ENCODE measurements around the gene CLDN34. TPM values are rescaled to one million over a fixed set of nuclear protein-coding genes. Genes with fewer than 3 reads are reported as not detected.

Gene CLDN34
- total RNA-seq, 1 donor from 2014 or later: not detected

DNA sequence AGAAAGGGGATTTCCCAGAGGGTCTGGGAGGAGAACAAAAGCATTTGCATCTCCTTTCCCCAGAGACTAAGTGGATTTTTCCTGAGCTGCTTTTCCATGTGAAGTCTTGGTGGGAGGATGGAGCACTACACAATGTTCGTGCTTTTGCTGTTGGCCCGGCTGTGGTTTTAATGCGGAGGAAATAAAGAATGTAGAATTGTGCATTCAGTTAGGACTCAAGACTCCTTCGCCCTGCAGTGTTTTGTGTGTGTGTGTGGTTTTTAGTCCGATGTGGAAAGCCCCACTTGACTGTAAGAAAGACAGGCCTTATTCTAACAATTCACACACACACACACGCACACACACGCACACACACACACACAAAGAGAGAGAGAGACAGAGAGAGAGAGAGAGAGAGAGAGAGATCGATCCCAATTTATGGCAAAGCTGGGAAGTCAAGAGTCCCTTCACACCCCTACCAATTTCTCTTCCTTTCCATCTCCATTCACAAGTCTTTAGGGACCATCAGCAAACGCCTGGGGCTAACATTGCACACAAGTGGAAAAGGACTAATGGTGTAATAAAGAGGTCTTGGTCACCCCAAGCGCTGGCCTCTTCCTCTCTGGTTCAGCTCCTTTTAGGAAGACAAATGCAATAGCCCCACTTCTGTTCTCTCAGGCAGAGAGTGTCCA lies 44.2 kb downstream of the CLDN34 start:
- TF ChIP-seq, protein P1, sequence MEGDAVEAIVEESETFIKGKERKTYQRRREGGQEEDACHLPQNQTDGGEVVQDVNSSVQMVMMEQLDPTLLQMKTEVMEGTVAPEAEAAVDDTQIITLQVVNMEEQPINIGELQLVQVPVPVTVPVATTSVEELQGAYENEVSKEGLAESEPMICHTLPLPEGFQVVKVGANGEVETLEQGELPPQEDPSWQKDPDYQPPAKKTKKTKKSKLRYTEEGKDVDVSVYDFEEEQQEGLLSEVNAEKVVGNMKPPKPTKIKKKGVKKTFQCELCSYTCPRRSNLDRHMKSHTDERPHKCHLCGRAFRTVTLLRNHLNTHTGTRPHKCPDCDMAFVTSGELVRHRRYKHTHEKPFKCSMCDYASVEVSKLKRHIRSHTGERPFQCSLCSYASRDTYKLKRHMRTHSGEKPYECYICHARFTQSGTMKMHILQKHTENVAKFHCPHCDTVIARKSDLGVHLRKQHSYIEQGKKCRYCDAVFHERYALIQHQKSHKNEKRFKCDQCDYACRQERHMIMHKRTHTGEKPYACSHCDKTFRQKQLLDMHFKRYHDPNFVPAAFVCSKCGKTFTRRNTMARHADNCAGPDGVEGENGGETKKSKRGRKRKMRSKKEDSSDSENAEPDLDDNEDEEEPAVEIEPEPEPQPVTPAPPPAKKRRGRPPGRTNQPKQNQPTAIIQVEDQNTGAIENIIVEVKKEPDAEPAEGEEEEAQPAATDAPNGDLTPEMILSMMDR (IDR thresholded peaks at IDR 0.05): no peak
- no peak for DNase-seq (ENCODE audit: low spot score in 2 of 2)
- no peaks in the 10 kb centered on the region for H3K36me3 ChIP-seq
- no peak overlapping the region for H3K27ac ChIP-seq
- no peaks in the 10 kb centered on the region for H3K9me3 ChIP-seq
- H3K27me3 ChIP-seq: no peaks in the 10 kb centered on the region
- intact Hi-C loops (cut with DNase I): no loop called here
- no peak overlapping the region for H3K4me3 ChIP-seq
- no peaks in the 10 kb centered on the region for H3K4me1 ChIP-seq

DNA sequence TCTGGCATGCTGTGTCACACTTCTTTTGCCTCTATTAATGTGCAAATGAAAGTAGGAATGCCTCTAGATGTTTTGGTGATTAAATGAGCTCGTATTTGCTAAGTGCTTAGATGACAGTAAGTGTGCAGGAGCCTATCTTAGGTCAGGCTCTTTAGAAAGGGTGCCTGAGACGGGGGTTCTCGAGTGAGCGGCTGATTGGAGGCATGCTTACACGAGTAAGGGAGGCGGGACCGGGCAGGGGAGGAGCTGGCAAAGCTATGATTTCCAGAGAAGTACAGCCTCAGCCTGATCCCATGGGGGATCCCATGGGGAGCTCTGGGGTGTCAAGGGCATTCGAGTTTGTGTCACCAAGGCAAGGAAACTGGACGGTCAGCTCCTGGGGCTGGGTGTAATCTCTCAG lies 44.8 kb downstream of the CLDN34 start:
- H3K4me3 ChIP-seq: no peak overlapping the region
- no peaks in the 10 kb centered on the region for H3K36me3 ChIP-seq
- TF ChIP-seq, protein P1 (IDR thresholded peaks at IDR 0.05): no peak
- intact Hi-C loops (cut with DNase I): no loop called here
- no peak overlapping the region for H3K27ac ChIP-seq
- DNase-seq (ENCODE audit: low spot score in 2 of 2): no peak
- H3K9me3 ChIP-seq: no peaks in the 10 kb centered on the region
- H3K4me1 ChIP-seq: no peaks in the 10 kb centered on the region
- H3K27me3 ChIP-seq: no peaks in the 10 kb centered on the region

DNA sequence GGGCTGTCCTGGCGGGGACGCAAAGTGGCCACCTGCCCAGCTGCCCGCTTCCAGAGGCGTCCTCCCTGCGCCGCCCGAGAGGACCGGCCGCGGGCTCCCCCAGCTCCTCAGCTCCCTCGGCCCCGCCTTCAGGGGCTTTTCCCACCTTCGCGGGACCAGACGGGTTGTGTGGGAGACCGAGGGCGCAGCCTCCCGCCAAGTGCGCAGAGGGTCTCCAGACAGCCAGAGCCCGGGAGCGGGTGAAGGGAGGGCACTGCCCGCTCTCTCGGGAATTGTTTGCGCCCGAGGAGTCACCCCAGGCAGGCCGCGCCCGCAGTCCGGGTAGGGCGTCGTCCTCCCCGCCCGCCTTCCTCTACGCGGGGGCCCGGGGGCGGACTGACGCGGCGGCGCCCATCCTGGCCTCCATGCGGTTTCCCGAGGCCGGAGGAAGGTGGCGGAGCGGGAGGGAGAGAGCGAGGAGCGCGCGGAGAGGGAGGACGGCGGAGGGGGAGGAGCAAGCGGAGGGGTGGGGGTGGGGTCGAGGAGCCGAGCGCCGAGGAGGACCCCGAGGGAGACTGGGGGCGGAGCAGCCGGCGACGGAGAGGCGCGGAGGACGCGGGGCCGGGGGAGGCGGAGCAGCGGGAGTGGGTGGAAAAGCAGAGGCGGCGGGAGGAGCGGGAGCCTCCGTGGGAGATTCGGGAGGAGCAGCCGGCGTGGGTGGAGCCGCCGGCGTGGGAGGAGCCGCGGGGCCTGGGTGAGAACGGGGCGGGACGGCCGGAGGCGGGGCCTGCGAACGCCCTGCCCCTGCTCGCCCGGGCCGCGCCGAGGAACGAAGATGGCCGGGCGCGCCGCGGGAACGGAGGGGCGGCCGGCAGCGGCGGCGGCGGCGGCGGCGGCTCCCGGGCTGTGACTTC lies 47.5 kb downstream of the CLDN34 start:
- peak; percentile 52 to 92 for DNase-seq (ENCODE audit: low spot score in 2 of 2)
- intact Hi-C loops (cut with DNase I): loop anchor here (1.0 to 5.0 kb wide), 2 partner anchors 83 to 105 kb away; no protein-coding TSS in a partner anchor
- Histone ChIP-seq H3K27ac (peak overlapping the region; percentile 89 to 92), H3K9me3 (no peaks in the 10 kb centered on the region), H3K27me3 (no peaks in the 10 kb centered on the region), H3K4me3 (peak overlapping the region; percentile 56 to 82), H3K4me1 (peaks cover 0 to 5% of the 10 kb centered on the region in 2 donors), H3K36me3 (no peaks in the 10 kb centered on the region)
- TF ChIP-seq, protein P1 (IDR thresholded peaks at IDR 0.05): no peak

DNA sequence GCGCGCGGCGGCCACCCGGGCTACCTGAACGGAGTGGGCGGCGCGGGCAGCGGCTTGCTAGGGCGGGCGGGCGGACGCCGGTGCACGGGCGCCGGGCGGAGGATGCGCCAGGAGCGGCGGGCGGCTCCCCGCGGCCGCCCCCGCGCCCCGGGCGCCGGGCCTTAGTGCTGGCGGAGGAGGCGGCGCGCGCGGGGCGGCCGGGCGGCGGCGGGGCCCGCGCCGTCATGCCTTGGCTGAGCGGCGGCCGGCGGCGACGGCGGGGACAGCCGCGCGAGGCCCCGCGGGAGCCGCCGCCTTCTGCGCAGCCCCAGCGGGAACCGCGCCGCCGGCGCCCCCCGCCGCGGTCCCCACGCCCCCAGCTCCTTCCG lies 48.2 kb downstream of the CLDN34 start:
- Histone ChIP-seq H3K36me3 (no peaks in the 10 kb centered on the region), H3K4me3 (peak overlapping the region; percentile 43 to 82), H3K4me1 (peaks cover 0 to 5% of the 10 kb centered on the region in 2 donors), H3K9me3 (no peaks in the 10 kb centered on the region), H3K27ac (peak overlapping the region; percentile 84 to 91), H3K27me3 (no peaks in the 10 kb centered on the region)
- TF ChIP-seq, protein P1 (IDR thresholded peaks at IDR 0.05): no peak
- DNase-seq (ENCODE audit: low spot score in 2 of 2): no peak
- intact Hi-C loops (cut with DNase I): loop anchor here (1.0 to 5.0 kb wide), 2 partner anchors 82 to 104 kb away; no protein-coding TSS in a partner anchor

DNA sequence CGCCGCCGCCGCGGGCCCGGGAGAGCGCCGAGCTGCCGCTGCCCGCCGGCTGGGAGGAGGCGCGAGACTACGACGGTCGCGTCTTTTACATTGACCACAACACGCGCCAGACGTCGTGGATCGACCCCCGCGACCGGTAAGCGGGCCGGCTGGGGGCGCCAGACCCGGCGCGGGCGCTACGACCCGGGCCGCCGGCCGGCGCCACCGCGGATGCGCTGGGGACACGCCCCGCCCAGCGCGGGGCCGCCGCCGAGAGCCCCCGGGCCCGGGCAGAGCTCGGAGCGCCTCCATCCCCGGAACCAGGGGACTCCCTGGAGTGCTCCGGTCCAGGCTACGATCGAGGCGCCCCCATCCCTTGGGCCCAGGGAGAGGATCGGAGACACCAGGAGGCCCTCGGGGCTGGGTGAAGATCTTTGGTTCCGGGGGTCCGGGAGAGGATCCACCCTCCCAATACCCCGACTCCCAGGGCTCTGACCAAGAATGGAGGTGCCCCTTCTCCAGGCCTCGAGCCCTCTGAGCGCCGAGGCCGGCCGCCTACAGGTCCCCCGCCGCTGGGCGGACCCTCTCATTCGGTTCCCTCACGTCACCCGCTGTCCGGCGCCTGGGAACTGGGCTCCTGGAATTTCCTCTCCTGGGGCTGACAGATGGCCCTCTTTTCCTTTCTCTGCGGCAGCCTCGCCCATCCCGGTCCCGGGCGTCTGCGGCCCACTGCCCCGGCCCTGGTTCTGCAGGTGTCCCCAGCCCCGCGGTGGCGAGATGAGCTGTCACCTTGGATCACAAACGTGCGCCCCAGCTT lies 48.8 kb downstream of the CLDN34 start:
- Histone ChIP-seq H3K4me3 (peak overlapping the region; percentile 43 to 78), H3K9me3 (no peaks in the 10 kb centered on the region), H3K36me3 (no peaks in the 10 kb centered on the region), H3K27ac (peak overlapping the region; percentile 84 to 91), H3K4me1 (peaks cover 0 to 5% of the 10 kb centered on the region in 2 donors), H3K27me3 (no peaks in the 10 kb centered on the region)
- peak in 1 of 2 donors; percentile 69 for DNase-seq (ENCODE audit: low spot score in 2 of 2)
- TF ChIP-seq, protein P1 (IDR thresholded peaks at IDR 0.05): no peak
- intact Hi-C loops (cut with DNase I): loop anchor here (1.0 to 5.0 kb wide), 3 partner anchors 35 to 103 kb away; no protein-coding TSS in a partner anchor
